Measurements from ENCODE around the gene CNIH3.

GRCh38 chr1:224727351-224728289, 111.5 kb downstream of the CNIH3 start:
- TF ChIP-seq, protein P1, sequence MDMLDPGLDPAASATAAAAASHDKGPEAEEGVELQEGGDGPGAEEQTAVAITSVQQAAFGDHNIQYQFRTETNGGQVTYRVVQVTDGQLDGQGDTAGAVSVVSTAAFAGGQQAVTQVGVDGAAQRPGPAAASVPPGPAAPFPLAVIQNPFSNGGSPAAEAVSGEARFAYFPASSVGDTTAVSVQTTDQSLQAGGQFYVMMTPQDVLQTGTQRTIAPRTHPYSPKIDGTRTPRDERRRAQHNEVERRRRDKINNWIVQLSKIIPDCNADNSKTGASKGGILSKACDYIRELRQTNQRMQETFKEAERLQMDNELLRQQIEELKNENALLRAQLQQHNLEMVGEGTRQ (IDR thresholded peaks at IDR 0.05; ENCODE audit: low read depth, low read length): no peak
- TF ChIP-seq RFX5 (IDR thresholded peaks at IDR 0.05; ENCODE audit: low read depth, low read length) (no peak), POLR2A (IDR thresholded peaks at IDR 0.05; ENCODE audit: low read depth, low read length) (no peak), FOS (IDR thresholded peaks at IDR 0.05; ENCODE audit: low read depth, low read length) (no peak), RAD21 (IDR thresholded peaks at IDR 0.05; ENCODE audit: low read length) (no peak), CTCF (conservative IDR thresholded peaks at IDR 0.05; ENCODE audit: low read depth, low read length) (no peak), CHD1 (IDR thresholded peaks at IDR 0.05; ENCODE audit: low read depth, low read length) (no peak), MAZ (IDR thresholded peaks at IDR 0.05; ENCODE audit: borderline replicate concordance, low read depth, low read length) (no peak), SMC3 (IDR thresholded peaks at IDR 0.05; ENCODE audit: low read depth, low read length) (no peak), MXI1 (IDR thresholded peaks at IDR 0.05; ENCODE audit: borderline replicate concordance, low read depth, low read length) (no peak), NFE2L2 (IDR thresholded peaks at IDR 0.05; ENCODE audit: low read depth, low read length) (no peak), MAFK (IDR thresholded peaks at IDR 0.05; ENCODE audit: low read depth, low read length) (no peak)

Data from IMR-90 (cell line).